OCI-LY1 (cell line): ENCODE results near the gene LLGL2.

ENCODE experiments used
- CTCF ChIP-seq: fragments of 200-600 bp; sonication (generic), shearing (Covaris generic); IDR thresholded peaks from 2 replicates; pipeline ENCODE4 v1.5.1; 2017; ENCODE audit warnings: mild to moderate bottlenecking, antibody characterized with exemption, low read length, moderate library complexity, mixed read lengths
- EZH2 ChIP-seq: fragments of 200-600 bp; sonication (generic), shearing (Covaris generic); IDR thresholded peaks from 2 replicates; pipeline ENCODE4 v1.8.0; 2017; ENCODE audit warnings: borderline replicate concordance, mixed run types, mild to moderate bottlenecking, antibody characterized with exemption, low read length, moderate library complexity, mixed read lengths

DNA sequence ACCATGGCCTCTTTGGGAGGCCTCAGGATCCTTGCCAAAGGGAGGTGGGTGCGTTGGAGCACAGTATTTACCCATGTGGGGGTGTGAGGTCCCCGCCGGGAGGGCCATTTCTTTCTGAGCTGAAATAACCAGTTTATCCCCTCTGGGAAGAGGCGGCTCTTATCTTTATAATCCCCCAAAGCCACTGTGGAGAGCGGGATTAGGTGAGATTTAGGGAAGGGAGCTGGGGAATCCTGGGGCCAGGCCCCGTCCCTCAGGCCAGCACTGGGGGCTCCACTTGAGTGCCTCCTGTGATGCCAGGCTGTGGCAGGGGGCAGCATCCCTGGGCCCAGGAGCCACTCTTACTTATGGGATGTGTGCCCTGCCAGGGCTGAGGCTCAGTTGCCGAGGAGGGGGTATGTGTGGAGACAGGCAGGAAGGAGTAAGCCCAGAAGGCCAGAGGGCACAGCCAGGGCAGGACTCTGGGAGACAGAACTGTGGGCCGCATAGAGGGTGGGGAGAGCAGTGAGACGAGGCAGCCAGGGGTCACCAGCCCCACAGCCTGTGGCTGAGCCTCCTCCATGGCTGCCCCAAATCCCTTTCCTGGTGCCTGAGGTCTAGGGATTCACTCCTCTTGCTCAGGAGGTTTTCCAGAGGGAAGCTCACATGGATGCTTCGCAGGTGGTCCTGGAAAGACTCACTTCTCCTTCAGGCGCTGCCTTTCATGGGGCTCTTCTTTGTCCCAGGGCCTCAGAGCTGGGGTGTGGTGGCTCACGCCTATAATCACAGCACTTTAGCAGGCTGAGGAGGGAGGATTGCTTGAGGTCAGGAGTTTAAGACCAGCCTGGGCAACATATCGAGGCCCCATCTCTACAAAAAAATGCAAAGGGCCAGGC lies 44.1 kb upstream of the LLGL2 start:
- TF ChIP-seq EZH2 (no peak), CTCF (no peak)
